PC-9 (cell line): Measurements from ENCODE around the gene PRRT2. TPM values are rescaled to one million over a fixed set of nuclear protein-coding genes. Genes with fewer than 3 reads are reported as not detected.

Experiments
- BruUV-seq: library from RNA; stranded (reverse); fragments of 400-500 nt; replicated peaks from 2 replicates; lab custom pipeline; 2021; lab: Mats Ljungman, UMichigan
- CTCF ChIA-PET: fragments of 300-600 bp; sonication (Branson Sonifier 250); formaldehyde crosslinking; loops from one replicate; lab custom pipeline; 2022; ENCODE audit warnings: antibody characterized with exemption; lab: Charles Lee
- POLR2A ChIA-PET: fragments of 300-600 bp; sonication (Branson Sonifier 250); formaldehyde crosslinking; loops from one replicate; lab custom pipeline; 2022; ENCODE audit warnings: antibody characterized with exemption; ENCODE audit not compliant: unreplicated experiment; lab: Charles Lee
- DNase-seq, 2 experiments: peaks; one replicate each; pipeline versions ENCODE4 v3.0.0 to v3.0.0-alpha.2; 2015 to 2022; ENCODE audit warnings: mixed read lengths in 1 of 2
- H2AFZ ChIP-seq: fragments of 200-600 bp; sonication (generic); 2 replicates; pipeline ENCODE4 v1.8.1; 2017; ENCODE audit warnings: antibody characterized with exemption
- H3F3A ChIP-seq: fragments of 200-600 bp; sonication (generic); 2 replicates; pipeline ENCODE4 v1.8.1; 2017; ENCODE audit warnings: antibody characterized with exemption, mild to moderate bottlenecking, low read depth; ENCODE audit not compliant: insufficient read depth
- H3K27ac ChIP-seq: fragments of 200-600 bp; sonication (generic); 2 replicates; pipeline ENCODE4 v1.6.1; 2016; ENCODE audit warnings: mixed run types
- H3K27me3 ChIP-seq: fragments of 200-600 bp; sonication (generic); 2 replicates; pipeline ENCODE4 v1.6.1; 2016; ENCODE audit warnings: low read depth, mixed run types; ENCODE audit not compliant: insufficient read depth
- H3K36me3 ChIP-seq: fragments of 200-600 bp; sonication (generic); 2 replicates; pipeline ENCODE4 v1.6.1; 2016; ENCODE audit warnings: low read depth, mixed run types
- H3K4me1 ChIP-seq: fragments of 200-600 bp; sonication (generic); replicated peaks from 2 replicates; pipeline ENCODE4 v1.6.1; 2016; ENCODE audit warnings: mixed run types; ENCODE audit not compliant: insufficient read depth
- H3K4me2 ChIP-seq: fragments of 200-600 bp; sonication (generic); 2 replicates; pipeline ENCODE4 v1.6.1; 2017; ENCODE audit warnings: mixed run types
- H3K4me3 ChIP-seq: fragments of 200-600 bp; sonication (generic); 2 replicates; pipeline ENCODE4 v1.6.1; 2016; ENCODE audit warnings: mixed run types
- H3K79me2 ChIP-seq: fragments of 200-600 bp; sonication (generic); 2 replicates; pipeline ENCODE4 v1.6.1; 2017; ENCODE audit warnings: low read depth, mixed run types
- H3K9me2 ChIP-seq: fragments of 200-600 bp; sonication (generic); 2 replicates; pipeline ENCODE4 v1.8.1; 2017; ENCODE audit warnings: mild to moderate bottlenecking; ENCODE audit not compliant: insufficient read depth
- H3K9me3 ChIP-seq: fragments of 200-600 bp; sonication (generic); 2 replicates; pipeline ENCODE4 v1.8.1; 2016; ENCODE audit warnings: low read depth; ENCODE audit not compliant: insufficient read depth
- H4K20me1 ChIP-seq: fragments of 200-600 bp; sonication (generic); 2 replicates; pipeline ENCODE4 v1.8.1; 2017; ENCODE audit not compliant: insufficient read depth
- EZH2 ChIP-seq: fragments of 200-600 bp; sonication (generic); IDR thresholded peaks from 2 replicates; pipeline ENCODE4 v1.8.0; 2017; ENCODE audit warnings: antibody characterized with exemption, low read depth
- intact Hi-C: fragments of 100-400 bp; cut with micrococcal nuclease; formaldehyde crosslinking; loops from one replicate; pipeline ENCODE4 v1.10.0; 2022; ENCODE audit not compliant: unreplicated experiment
- total RNA-seq: library from RNA; stranded (reverse); gene quantifications from 2 replicates; pipeline ENCODE4 v1.2.3, GENCODE V29; 2021
- TF ChIP-seq, protein P1 (sequence below): fragments of 200-600 bp; sonication (generic); conservative IDR thresholded peaks from 2 replicates; pipeline ENCODE4 v1.6.1; 2017; ENCODE audit warnings: mixed run types, antibody characterized with exemption, mild to moderate bottlenecking, moderate library complexity

PRRT2 gene
- total RNA-seq, 1 experiment from 2014 or later = 4.9 TPM

DNA sequence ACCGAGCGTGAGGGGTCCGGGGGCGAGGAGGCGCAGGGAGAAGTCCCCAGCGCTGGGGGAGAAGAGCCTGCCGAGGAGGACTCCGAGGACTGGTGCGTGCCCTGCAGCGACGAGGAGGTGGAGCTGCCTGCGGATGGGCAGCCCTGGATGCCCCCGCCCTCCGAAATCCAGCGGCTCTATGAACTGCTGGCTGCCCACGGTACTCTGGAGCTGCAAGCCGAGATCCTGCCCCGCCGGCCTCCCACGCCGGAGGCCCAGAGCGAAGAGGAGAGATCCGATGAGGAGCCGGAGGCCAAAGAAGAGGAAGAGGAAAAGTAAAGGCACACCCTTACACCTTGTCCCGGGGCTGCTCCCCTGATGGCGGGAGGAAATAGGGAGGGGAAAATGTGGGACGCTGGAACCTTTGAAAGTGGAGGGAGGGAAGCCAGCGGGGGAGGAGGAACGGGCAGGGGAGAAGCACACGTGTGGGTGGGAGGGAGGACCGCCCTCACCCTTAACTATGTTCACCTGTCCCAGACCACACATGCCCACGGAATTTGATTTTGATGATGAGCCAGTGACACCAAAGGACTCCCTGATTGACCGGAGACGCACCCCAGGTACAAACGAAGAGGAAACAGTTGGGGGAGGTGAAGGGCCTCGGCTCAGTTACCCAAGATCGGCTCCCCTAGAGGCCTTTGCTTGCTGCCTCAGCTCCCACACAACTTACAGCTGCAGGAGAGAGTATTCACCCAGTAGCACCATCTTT, 4.9 kb downstream of the PRRT2 start:
- Histone ChIP-seq H3K9me2 (no peaks in the 10 kb centered on the region), H4K20me1 (no peaks in the 10 kb centered on the region), H3K4me2 (peak overlapping the region; percentile 82), H3K4me3 (peak overlapping the region; percentile 83), H3K27me3 (no peaks in the 10 kb centered on the region), H3K27ac (0 out of 2 replicates have a peak overlapping the region, but pooled peaks have one; percentile 0), H3K9me3 (no peaks in the 10 kb centered on the region), H3K79me2 (peaks cover 37% of the 10 kb centered on the region), H2AFZ (peak overlapping the region; percentile 89), H3K36me3 (no peaks in the 10 kb centered on the region), H3K4me1 (peaks cover 46% of the 10 kb centered on the region), H3F3A (peaks cover 54% of the 10 kb centered on the region; the same call in 1 of the 2 replicates)
- BruUV-seq = no TSS peak
- POLR2A ChIA-PET = interaction anchor here (0.6 to 1.3 kb wide), 5 partner anchors 9 to 157 kb away, joined by 4 to 17 read pairs (median 4); partner anchors contain the start of genes KIF22 and TAOK2
- DNase-seq = peak; percentile 62 to 86
- intact Hi-C loops = loop anchor here (10.0 kb wide), 1 partner anchor 222 kb away; no protein-coding TSS in a partner anchor
- CTCF ChIA-PET = interaction anchor here (1.2 kb wide), 1 partner anchor 31 kb away, joined by 5 read pairs; no protein-coding TSS in a partner anchor
- TF ChIP-seq, protein P1, sequence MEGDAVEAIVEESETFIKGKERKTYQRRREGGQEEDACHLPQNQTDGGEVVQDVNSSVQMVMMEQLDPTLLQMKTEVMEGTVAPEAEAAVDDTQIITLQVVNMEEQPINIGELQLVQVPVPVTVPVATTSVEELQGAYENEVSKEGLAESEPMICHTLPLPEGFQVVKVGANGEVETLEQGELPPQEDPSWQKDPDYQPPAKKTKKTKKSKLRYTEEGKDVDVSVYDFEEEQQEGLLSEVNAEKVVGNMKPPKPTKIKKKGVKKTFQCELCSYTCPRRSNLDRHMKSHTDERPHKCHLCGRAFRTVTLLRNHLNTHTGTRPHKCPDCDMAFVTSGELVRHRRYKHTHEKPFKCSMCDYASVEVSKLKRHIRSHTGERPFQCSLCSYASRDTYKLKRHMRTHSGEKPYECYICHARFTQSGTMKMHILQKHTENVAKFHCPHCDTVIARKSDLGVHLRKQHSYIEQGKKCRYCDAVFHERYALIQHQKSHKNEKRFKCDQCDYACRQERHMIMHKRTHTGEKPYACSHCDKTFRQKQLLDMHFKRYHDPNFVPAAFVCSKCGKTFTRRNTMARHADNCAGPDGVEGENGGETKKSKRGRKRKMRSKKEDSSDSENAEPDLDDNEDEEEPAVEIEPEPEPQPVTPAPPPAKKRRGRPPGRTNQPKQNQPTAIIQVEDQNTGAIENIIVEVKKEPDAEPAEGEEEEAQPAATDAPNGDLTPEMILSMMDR = no peak
- no peak for TF ChIP-seq EZH2

DNA sequence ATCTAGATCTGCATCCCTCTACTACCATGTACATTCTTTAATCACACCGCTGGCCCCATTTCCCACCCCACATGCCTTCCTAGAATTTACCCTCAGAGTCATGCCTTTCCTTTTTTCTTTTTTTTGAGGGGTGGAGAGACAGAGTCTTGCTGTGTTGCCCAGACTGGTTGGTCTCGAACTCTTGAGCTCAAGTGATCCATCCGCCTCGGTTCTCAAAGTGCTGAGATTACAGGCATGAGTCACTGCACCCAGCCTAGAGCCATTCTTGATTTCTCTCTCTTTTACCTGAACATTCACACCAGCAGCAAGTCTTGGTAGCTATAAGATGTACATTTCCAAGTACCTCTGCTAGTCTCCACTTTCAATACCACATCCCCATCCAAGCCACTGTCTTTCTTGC, 6.1 kb downstream of the PRRT2 start:
- Histone ChIP-seq H3K9me2 (no peaks in the 10 kb centered on the region), H3K36me3 (no peaks in the 10 kb centered on the region), H3K27me3 (no peaks in the 10 kb centered on the region), H4K20me1 (no peaks in the 10 kb centered on the region), H3K4me1 (peaks cover 49% of the 10 kb centered on the region), H2AFZ (no peak overlapping the region), H3K27ac (no peak overlapping the region), H3F3A (peaks cover 61% of the 10 kb centered on the region; the same call in 1 of the 2 replicates), H3K9me3 (no peaks in the 10 kb centered on the region), H3K4me3 (no peak overlapping the region), H3K79me2 (peaks cover 49% of the 10 kb centered on the region), H3K4me2 (peak overlapping the region; percentile 82)
- DNase-seq = no peak
- TF ChIP-seq, protein P1 = no peak
- TF ChIP-seq EZH2 = no peak
- intact Hi-C loops = loop anchor here (10.0 kb wide), 1 partner anchor 223 kb away; no protein-coding TSS in a partner anchor
- CTCF ChIA-PET = interaction anchor here (0.6 kb wide), 1 partner anchor 195 kb away, joined by 7 read pairs; no protein-coding TSS in a partner anchor
- POLR2A ChIA-PET = interaction anchor here (0.7 kb wide), 1 partner anchor 11 kb away, joined by 17 read pairs; no protein-coding TSS in a partner anchor
- BruUV-seq = no TSS peak

DNA sequence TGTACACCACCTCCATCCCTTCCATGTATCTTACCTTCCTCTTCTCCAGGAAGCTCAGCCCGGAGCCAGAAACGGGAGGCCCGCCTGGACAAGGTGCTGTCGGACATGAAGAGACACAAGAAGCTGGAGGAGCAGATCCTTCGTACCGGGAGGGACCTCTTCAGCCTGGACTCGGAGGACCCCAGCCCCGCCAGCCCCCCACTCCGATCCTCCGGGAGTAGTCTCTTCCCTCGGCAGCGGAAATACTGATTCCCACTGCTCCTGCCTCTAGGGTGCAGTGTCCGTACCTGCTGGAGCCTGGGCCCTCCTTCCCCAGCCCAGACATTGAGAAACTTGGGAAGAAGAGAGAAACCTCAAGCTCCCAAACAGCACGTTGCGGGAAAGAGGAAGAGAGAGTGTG, 7.5 kb downstream of the PRRT2 start:
- no peaks in the 10 kb centered on the region for H3K9me3 ChIP-seq
- H4K20me1 ChIP-seq = no peaks in the 10 kb centered on the region
- TF ChIP-seq, protein P1 = no peak
- no peak for TF ChIP-seq EZH2
- peaks cover 64% of the 10 kb centered on the region; the same call in 1 of the 2 replicates for H3F3A ChIP-seq
- BruUV-seq = no TSS peak
- no peak overlapping the region for H3K27ac ChIP-seq
- H3K79me2 ChIP-seq = peaks cover 62% of the 10 kb centered on the region
- H3K36me3 ChIP-seq = no peaks in the 10 kb centered on the region
- CTCF ChIA-PET = interaction anchor here (0.6 to 1.7 kb wide), 5 partner anchors 21 to 464 kb away, joined by 3 to 18 read pairs (median 5); no protein-coding TSS in a partner anchor
- no peak for DNase-seq
- no peaks in the 10 kb centered on the region for H3K27me3 ChIP-seq
- no peak overlapping the region for H2AFZ ChIP-seq
- H3K4me1 ChIP-seq = peaks cover 63% of the 10 kb centered on the region
- H3K4me2 ChIP-seq = peak overlapping the region; percentile 88
- intact Hi-C loops = loop anchor here (10.0 kb wide), 1 partner anchor 225 kb away; no protein-coding TSS in a partner anchor
- no peaks in the 10 kb centered on the region for H3K9me2 ChIP-seq
- no peak overlapping the region for H3K4me3 ChIP-seq
- POLR2A ChIA-PET = interaction anchor here (0.5 to 1.5 kb wide), 6 partner anchors 8 to 731 kb away, joined by 3 to 10 read pairs (median 5); partner anchors contain the start of gene MAZ
